GM12878 (cell line): Measurements from ENCODE around the gene NISCH. TPM values are rescaled to one million over a fixed set of nuclear protein-coding genes. Genes with fewer than 3 reads are reported as not detected.

Experiments used
- ATAC-seq: fragments of 200-7000 bp; cut with Tn5 transposase; 3 replicates; pipeline ENCODE4 v1.9.1; 2020; ENCODE audit warnings: mild to moderate bottlenecking, moderate library complexity
- BruUV-seq: library from RNA; stranded (reverse); fragments of 400-500 nt; replicated peaks from 2 replicates; lab custom pipeline; 2021; lab: Mats Ljungman, UMichigan
- CTCF ChIA-PET: fragments of 300-600 bp; sonication (Branson Sonifier 250); formaldehyde crosslinking; extraction: SDS; loops from one replicate; lab custom pipeline; 2021; ENCODE audit warnings: inconsistent platforms; lab: Yijun Ruan, JAX
- POLR2A ChIA-PET: fragments of 350-600 bp; formaldehyde crosslinking; extraction: SDS; loops from one replicate; lab custom pipeline; 2021; ENCODE audit warnings: inconsistent platforms; lab: Charles Lee
- RAD21 ChIA-PET: fragments of 300-600 bp; sonication (Branson Sonifier 250); formaldehyde crosslinking; loops from one replicate; lab custom pipeline; 2023; ENCODE audit warnings: antibody characterized with exemption; ENCODE audit not compliant: unreplicated experiment; lab: Charles Lee
- SMC1A ChIA-PET: fragments of 300-600 bp; sonication (Branson Sonifier 250); formaldehyde crosslinking; loops from one replicate; lab custom pipeline; 2023; ENCODE audit not compliant: unreplicated experiment, uncharacterized antibody; lab: Charles Lee
- DNase-seq: peaks from one replicate; pipeline ENCODE4 v3.0.0-alpha.2; 2011; ENCODE audit warnings: low read depth, low spot score
- FAIRE-seq: peaks from 3 replicates; lab custom pipeline; 2011; peaks lifted over from hg19 to GRCh38; lab: Jason Lieb, UNC
- H2AFZ ChIP-seq: 2 replicates; pipeline ENCODE4 v1.6.0; 2011; ENCODE audit warnings: low read depth, low read length, control low read depth; ENCODE audit not compliant: control insufficient read depth
- H3K27ac ChIP-seq: 2 replicates; pipeline ENCODE4 v1.5.1; 2011; ENCODE audit warnings: control low read depth; ENCODE audit not compliant: control insufficient read depth, insufficient read depth
- H3K27me3 ChIP-seq, 2 experiments: replicated peaks in 1 of 2; 2 replicates each; pipeline versions ENCODE4 v1.6.0 to v1.6.1; 2011; ENCODE audit warnings: low read length in 1 of 2; ENCODE audit not compliant: control insufficient read depth in 2 of 2, insufficient read depth in 2 of 2
- H3K36me3 ChIP-seq, 2 experiments: 2 replicates each; pipeline ENCODE4 v1.5.1; 2011; ENCODE audit warnings: low read length in 1 of 2; ENCODE audit not compliant: control insufficient read depth in 2 of 2, insufficient read depth in 2 of 2
- H3K4me1 ChIP-seq: 2 replicates; pipeline ENCODE4 v1.6.1; 2011; ENCODE audit warnings: mild to moderate bottlenecking, low read length, moderate library complexity, mixed read lengths; ENCODE audit not compliant: control insufficient read depth, insufficient read depth
- H3K4me2 ChIP-seq: 2 replicates; pipeline ENCODE4 v1.6.0; 2011; ENCODE audit warnings: control low read depth; ENCODE audit not compliant: control insufficient read depth, insufficient read depth
- H3K4me3 ChIP-seq: fragments of 200-600 bp; sonication (generic); 2 replicates; pipeline ENCODE4 v1.5.1; 2016
- H3K79me2 ChIP-seq: 2 replicates; pipeline ENCODE4 v1.6.0; 2011; ENCODE audit warnings: low read length; ENCODE audit not compliant: control insufficient read depth, insufficient read depth
- H3K9ac ChIP-seq: 2 replicates; pipeline ENCODE4 v1.8.0; 2011; ENCODE audit warnings: low read length, control low read depth, mixed read lengths; ENCODE audit not compliant: control insufficient read depth, insufficient read depth
- H3K9me3 ChIP-seq: replicated peaks from 3 replicates; pipeline ENCODE4 v1.5.1; 2011; ENCODE audit warnings: mild to moderate bottlenecking, low read length; ENCODE audit not compliant: control insufficient read depth, insufficient read depth
- H4K20me1 ChIP-seq: 2 replicates; pipeline ENCODE4 v1.6.0; 2011; ENCODE audit not compliant: control insufficient read depth, insufficient read depth
- ASH2L ChIP-seq: fragments of 300-600, 200-600 bp; sonication (generic); IDR thresholded peaks from 2 replicates; pipeline ENCODE4 v1.6.1; 2017; ENCODE audit warnings: low read depth, mild to moderate bottlenecking, borderline replicate concordance
- ESRRA ChIP-seq: IDR thresholded peaks from 2 replicates; pipeline ENCODE4 v1.6.1; 2012; ENCODE audit warnings: mild to moderate bottlenecking, low read length, improper control_type of control experiment
- HCFC1 ChIP-seq: fragments of 150-350 bp; IDR thresholded peaks from 2 replicates; pipeline ENCODE4 v1.6.1; 2014; ENCODE audit warnings: low read length
- MTA3 ChIP-seq: IDR thresholded peaks from 2 replicates; pipeline ENCODE4 v1.6.1; 2012; ENCODE audit warnings: low read length, inconsistent platforms, borderline replicate concordance
- NFXL1 ChIP-seq: fragments of 450-650 bp; IDR thresholded peaks from 2 replicates; pipeline ENCODE4 v1.6.1; 2017; ENCODE audit warnings: antibody characterized with exemption, mild to moderate bottlenecking, borderline replicate concordance
- RFX5 ChIP-seq: IDR thresholded peaks from 2 replicates; pipeline ENCODE4 v1.6.1; 2011; ENCODE audit warnings: low read depth, low read length, improper control_type of control experiment
- WRNIP1 ChIP-seq: IDR thresholded peaks from 2 replicates; pipeline ENCODE4 v1.6.1; 2011; ENCODE audit warnings: low read depth, low read length, improper control_type of control experiment, borderline replicate concordance
- ZNF384 ChIP-seq: IDR thresholded peaks from 2 replicates; pipeline ENCODE4 v1.6.1; 2012; ENCODE audit warnings: low read depth, mild to moderate bottlenecking, low read length, improper control_type of control experiment, borderline replicate concordance
- ZSCAN29 ChIP-seq: fragments of 450-650 bp; IDR thresholded peaks from 2 replicates; pipeline ENCODE4 v1.6.1; 2017; ENCODE audit warnings: mild to moderate bottlenecking, moderate library complexity
- WGBS: methylation state at CpG from one replicate; pipeline ENCODE4 v1.1.6; 2016; ENCODE audit warnings: low lambda C conversion rate; ENCODE audit not compliant: insufficient replicate concordance, insufficient coverage; ENCODE audit errors: missing lambda C conversion rate; 5-methylcytosine and 5-hydroxymethylcytosine counted together
- in situ Hi-C: fragments of 300-500 bp; cut with MboI; formaldehyde crosslinking; loops from 9 replicates; pipeline ENCODE4 v1.14.3; 2018; ENCODE audit warnings: mixed read lengths
- intact Hi-C: fragments of 100-400 bp; cut with micrococcal nuclease; formaldehyde crosslinking; loops from one replicate; pipeline ENCODE4 v1.14.2; 2022; ENCODE audit not compliant: unreplicated experiment
- polyA plus RNA-seq, 11 experiments: library from polyadenylated mRNA; depleted of rRNA in 4 of 11; unstranded in 6 of 11; stranded (reverse) in 5 of 11; fragments of >200 nt; fragmentation: Nextera tagmentation in 4 of 11; fragmentation: Illumina TruSeq in 1 of 11; extraction: Ambion mirVana in 4 of 11; extraction: Trizol in 1 of 11; gene quantifications; 1 replicate in 1 of 11; 2 replicates in 10 of 11; pipeline versions ENCODE4 v1.2.1 to v1.2.3, GENCODE V29; 2011 to 2016; ENCODE audit warnings: inconsistent platforms in 2 of 11, missing spikeins in 2 of 11, low read depth in 1 of 11
- total RNA-seq, 4 experiments: library from RNA; depleted of rRNA in 3 of 4; stranded (reverse); fragments of >200 nt in 3 of 4; fragmentation: Illumina TruSeq in 1 of 4; extraction: Trizol in 1 of 4; gene quantifications; 2 replicates each; pipeline versions ENCODE4 v1.2.1 to v1.2.3, GENCODE V29; 2013 to 2021
- TF ChIP-seq, protein P1 (sequence below): IDR thresholded peaks from 2 replicates; pipeline ENCODE4 v1.6.1; 2011; ENCODE audit warnings: borderline replicate concordance, low read depth, mild to moderate bottlenecking, moderate library complexity, low read length; ENCODE audit not compliant: insufficient read depth, poor library complexity, severe bottlenecking
- TF ChIP-seq, protein P2 (sequence below): IDR thresholded peaks from 2 replicates; pipeline ENCODE4 v1.6.1; 2012; ENCODE audit warnings: improper control_type of control experiment, low read depth, low read length; ENCODE audit not compliant: insufficient replicate concordance
- TF ChIP-seq, protein P3 (sequence below): fragments of 450-650 bp; conservative IDR thresholded peaks from 2 replicates; pipeline ENCODE4 v1.6.1; 2017; ENCODE audit warnings: mild to moderate bottlenecking, moderate library complexity
- TF ChIP-seq, protein P4 (sequence below): fragments of 450-650 bp; IDR thresholded peaks from 2 replicates; pipeline ENCODE4 v1.6.1; 2018; ENCODE audit warnings: mild to moderate bottlenecking, low read depth, moderate library complexity; ENCODE audit not compliant: partially characterized antibody

The NISCH gene
- total and polyA plus RNA-seq, 10 of the 15 experiments (the other 5 are each of a cell fraction or from before 2014, with no cell fraction given): 0.76 to 52.5 (median 24.6) TPM

DNA sequence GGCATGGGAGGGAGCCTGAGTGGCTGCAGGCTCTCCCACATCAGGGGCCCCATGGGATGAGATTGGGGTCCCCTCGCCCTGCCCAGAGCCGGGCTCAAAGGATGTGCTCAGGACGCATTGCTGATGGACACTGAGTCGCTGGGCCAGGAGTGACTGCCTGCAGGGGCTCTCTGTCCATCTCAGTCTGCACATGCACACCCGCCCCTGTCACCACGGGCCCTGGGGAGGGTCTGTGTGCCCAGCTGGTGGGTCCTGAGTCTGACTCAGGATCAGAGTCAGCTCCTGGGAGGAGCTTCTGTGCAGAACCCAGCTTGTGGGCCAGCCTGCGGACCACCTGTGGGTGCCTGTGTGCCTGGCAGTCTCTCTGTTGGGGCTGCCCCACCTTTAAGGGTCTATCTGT is 57.9 kb downstream of the NISCH start:
- H3K4me2 ChIP-seq: no peak overlapping the region
- SMC1A ChIA-PET: no interaction called here
- intact Hi-C loops: no loop called here
- RAD21 ChIA-PET: no interaction called here
- H3K9ac ChIP-seq: no peak overlapping the region
- no peaks in the 10 kb centered on the region; a peak in 2 of 4 replicates for H3K27me3 ChIP-seq
- in situ Hi-C loops: no loop called here
- H3K27ac ChIP-seq: no peak overlapping the region
- BruUV-seq: no TSS peak
- H3K4me1 ChIP-seq: no peaks in the 10 kb centered on the region
- H3K79me2 ChIP-seq: no peaks in the 10 kb centered on the region
- ATAC-seq: no peak
- FAIRE-seq: no peak
- no peak overlapping the region for H3K4me3 ChIP-seq
- CTCF ChIA-PET: no interaction called here
- POLR2A ChIA-PET: no interaction called here
- H4K20me1 ChIP-seq: no peaks in the 10 kb centered on the region
- no peaks in the 10 kb centered on the region for H3K9me3 ChIP-seq
- H3K36me3 ChIP-seq: no peaks in the 10 kb centered on the region
- DNase-seq: no peak
- WGBS: 30% methylated on average over 7 of the region's 7 CpGs
- H2AFZ ChIP-seq: no peak overlapping the region
- TF ChIP-seq HCFC1 (no peak), NFXL1 (no peak), ASH2L (no peak), ZNF384 (no peak), WRNIP1 (no peak), MTA3 (no peak), RFX5 (no peak), ESRRA (no peak), ZSCAN29 (no peak)
- TF ChIP-seq, protein P1, sequence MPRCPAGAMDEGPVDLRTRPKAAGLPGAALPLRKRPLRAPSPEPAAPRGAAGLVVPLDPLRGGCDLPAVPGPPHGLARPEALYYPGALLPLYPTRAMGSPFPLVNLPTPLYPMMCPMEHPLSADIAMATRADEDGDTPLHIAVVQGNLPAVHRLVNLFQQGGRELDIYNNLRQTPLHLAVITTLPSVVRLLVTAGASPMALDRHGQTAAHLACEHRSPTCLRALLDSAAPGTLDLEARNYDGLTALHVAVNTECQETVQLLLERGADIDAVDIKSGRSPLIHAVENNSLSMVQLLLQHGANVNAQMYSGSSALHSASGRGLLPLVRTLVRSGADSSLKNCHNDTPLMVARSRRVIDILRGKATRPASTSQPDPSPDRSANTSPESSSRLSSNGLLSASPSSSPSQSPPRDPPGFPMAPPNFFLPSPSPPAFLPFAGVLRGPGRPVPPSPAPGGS: no peak
- TF ChIP-seq, protein P2, sequence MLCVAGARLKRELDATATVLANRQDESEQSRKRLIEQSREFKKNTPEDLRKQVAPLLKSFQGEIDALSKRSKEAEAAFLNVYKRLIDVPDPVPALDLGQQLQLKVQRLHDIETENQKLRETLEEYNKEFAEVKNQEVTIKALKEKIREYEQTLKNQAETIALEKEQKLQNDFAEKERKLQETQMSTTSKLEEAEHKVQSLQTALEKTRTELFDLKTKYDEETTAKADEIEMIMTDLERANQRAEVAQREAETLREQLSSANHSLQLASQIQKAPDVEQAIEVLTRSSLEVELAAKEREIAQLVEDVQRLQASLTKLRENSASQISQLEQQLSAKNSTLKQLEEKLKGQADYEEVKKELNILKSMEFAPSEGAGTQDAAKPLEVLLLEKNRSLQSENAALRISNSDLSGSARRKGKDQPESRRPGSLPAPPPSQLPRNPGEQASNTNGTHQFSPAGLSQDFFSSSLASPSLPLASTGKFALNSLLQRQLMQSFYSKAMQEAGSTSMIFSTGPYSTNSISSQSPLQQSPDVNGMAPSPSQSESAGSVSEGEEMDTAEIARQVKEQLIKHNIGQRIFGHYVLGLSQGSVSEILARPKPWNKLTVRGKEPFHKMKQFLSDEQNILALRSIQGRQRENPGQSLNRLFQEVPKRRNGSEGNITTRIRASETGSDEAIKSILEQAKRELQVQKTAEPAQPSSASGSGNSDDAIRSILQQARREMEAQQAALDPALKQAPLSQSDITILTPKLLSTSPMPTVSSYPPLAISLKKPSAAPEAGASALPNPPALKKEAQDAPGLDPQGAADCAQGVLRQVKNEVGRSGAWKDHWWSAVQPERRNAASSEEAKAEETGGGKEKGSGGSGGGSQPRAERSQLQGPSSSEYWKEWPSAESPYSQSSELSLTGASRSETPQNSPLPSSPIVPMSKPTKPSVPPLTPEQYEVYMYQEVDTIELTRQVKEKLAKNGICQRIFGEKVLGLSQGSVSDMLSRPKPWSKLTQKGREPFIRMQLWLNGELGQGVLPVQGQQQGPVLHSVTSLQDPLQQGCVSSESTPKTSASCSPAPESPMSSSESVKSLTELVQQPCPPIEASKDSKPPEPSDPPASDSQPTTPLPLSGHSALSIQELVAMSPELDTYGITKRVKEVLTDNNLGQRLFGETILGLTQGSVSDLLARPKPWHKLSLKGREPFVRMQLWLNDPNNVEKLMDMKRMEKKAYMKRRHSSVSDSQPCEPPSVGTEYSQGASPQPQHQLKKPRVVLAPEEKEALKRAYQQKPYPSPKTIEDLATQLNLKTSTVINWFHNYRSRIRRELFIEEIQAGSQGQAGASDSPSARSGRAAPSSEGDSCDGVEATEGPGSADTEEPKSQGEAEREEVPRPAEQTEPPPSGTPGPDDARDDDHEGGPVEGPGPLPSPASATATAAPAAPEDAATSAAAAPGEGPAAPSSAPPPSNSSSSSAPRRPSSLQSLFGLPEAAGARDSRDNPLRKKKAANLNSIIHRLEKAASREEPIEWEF: no peak
- TF ChIP-seq, protein P3, sequence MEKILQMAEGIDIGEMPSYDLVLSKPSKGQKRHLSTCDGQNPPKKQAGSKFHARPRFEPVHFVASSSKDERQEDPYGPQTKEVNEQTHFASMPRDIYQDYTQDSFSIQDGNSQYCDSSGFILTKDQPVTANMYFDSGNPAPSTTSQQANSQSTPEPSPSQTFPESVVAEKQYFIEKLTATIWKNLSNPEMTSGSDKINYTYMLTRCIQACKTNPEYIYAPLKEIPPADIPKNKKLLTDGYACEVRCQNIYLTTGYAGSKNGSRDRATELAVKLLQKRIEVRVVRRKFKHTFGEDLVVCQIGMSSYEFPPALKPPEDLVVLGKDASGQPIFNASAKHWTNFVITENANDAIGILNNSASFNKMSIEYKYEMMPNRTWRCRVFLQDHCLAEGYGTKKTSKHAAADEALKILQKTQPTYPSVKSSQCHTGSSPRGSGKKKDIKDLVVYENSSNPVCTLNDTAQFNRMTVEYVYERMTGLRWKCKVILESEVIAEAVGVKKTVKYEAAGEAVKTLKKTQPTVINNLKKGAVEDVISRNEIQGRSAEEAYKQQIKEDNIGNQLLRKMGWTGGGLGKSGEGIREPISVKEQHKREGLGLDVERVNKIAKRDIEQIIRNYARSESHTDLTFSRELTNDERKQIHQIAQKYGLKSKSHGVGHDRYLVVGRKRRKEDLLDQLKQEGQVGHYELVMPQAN: no peak
- TF ChIP-seq, protein P4, sequence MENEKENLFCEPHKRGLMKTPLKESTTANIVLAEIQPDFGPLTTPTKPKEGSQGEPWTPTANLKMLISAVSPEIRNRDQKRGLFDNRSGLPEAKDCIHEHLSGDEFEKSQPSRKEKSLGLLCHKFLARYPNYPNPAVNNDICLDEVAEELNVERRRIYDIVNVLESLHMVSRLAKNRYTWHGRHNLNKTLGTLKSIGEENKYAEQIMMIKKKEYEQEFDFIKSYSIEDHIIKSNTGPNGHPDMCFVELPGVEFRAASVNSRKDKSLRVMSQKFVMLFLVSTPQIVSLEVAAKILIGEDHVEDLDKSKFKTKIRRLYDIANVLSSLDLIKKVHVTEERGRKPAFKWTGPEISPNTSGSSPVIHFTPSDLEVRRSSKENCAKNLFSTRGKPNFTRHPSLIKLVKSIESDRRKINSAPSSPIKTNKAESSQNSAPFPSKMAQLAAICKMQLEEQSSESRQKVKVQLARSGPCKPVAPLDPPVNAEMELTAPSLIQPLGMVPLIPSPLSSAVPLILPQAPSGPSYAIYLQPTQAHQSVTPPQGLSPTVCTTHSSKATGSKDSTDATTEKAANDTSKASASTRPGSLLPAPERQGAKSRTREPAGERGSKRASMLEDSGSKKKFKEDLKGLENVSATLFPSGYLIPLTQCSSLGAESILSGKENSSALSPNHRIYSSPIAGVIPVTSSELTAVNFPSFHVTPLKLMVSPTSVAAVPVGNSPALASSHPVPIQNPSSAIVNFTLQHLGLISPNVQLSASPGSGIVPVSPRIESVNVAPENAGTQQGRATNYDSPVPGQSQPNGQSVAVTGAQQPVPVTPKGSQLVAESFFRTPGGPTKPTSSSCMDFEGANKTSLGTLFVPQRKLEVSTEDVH: no peak
